K562 (cell line): ENCODE measurements around the gene DXO. TPM values are rescaled to one million over a fixed set of nuclear protein-coding genes. Genes with fewer than 3 reads are reported as not detected.

Experiments
- CC2D1A ChIP-seq: fragments of 450-650 bp; IDR thresholded peaks from 2 replicates; pipeline ENCODE4 v1.6.1; 2017; ENCODE audit warnings: mild to moderate bottlenecking
- EP300 ChIP-seq: IDR thresholded peaks from 2 replicates; pipeline ENCODE4 v1.6.1; 2012; ENCODE audit warnings: low read length, improper control_type of control experiment
- MECOM ChIP-seq: fragments of 250-450 bp; sonication (Bioruptor Pico); IDR thresholded peaks from 2 replicates; pipeline ENCODE4 v1.8.0; 2022; ENCODE audit warnings: inconsistent platforms
- NELFE ChIP-seq: IDR thresholded peaks from 2 replicates; pipeline ENCODE4 v1.6.1; 2011; ENCODE audit warnings: mild to moderate bottlenecking; ENCODE audit not compliant: insufficient read depth, insufficient read length
- SMAD1 ChIP-seq: fragments of 150-350 bp; IDR thresholded peaks from 2 replicates; pipeline ENCODE4 v1.6.1; 2014; ENCODE audit warnings: low read length, low read depth; ENCODE audit not compliant: partially characterized antibody
- SMARCA4 ChIP-seq: fragments of 450-650 bp; IDR thresholded peaks from 2 replicates; pipeline ENCODE4 v1.6.1; 2016
- SMARCE1 ChIP-seq: fragments of 450-650 bp; IDR thresholded peaks from 2 replicates; pipeline ENCODE4 v1.7.1; 2016; ENCODE audit warnings: mild to moderate bottlenecking
- TAF9B ChIP-seq: fragments of 450-650 bp; IDR thresholded peaks from 2 replicates; pipeline ENCODE4 v1.6.1; 2018; ENCODE audit warnings: mild to moderate bottlenecking; ENCODE audit not compliant: partially characterized antibody
- TBL1XR1 ChIP-seq, 2 experiments: IDR thresholded peaks; 2 replicates each; pipeline ENCODE4 v1.6.1; 2012; ENCODE audit warnings: improper control_type of control experiment in 2 of 2, low read length in 2 of 2, mild to moderate bottlenecking in 1 of 2
- ZBTB26 ChIP-seq: fragments of 450-650 bp; formaldehyde crosslinking; IDR thresholded peaks from 2 replicates; pipeline ENCODE4 v1.4.0; 2022; ENCODE audit warnings: missing genetic modification characterization
- ZEB2 ChIP-seq: fragments of 450-650 bp; IDR thresholded peaks from 2 replicates; pipeline ENCODE4 v1.6.1; 2016
- ZNF316 ChIP-seq: fragments of 450-650 bp; IDR thresholded peaks from 2 replicates; pipeline ENCODE4 v1.6.1; 2016
- ZNF436 ChIP-seq: fragments of 250-450, 450-650 bp; sonication (Bioruptor Pico); formaldehyde crosslinking; IDR thresholded peaks from 2 replicates; pipeline ENCODE4 v1.7.0; 2020; ENCODE audit warnings: mild to moderate bottlenecking
- polyA plus RNA-seq, 8 experiments: library from polyadenylated mRNA; depleted of rRNA in 4 of 8; stranded (reverse) in 5 of 8; unstranded in 3 of 8; fragments of >200 nt; fragmentation: Nextera tagmentation in 2 of 8; fragmentation: Illumina TruSeq in 1 of 8; extraction: Ambion mirVana in 2 of 8; extraction: Trizol in 1 of 8; gene quantifications; 2 replicates each; pipeline versions ENCODE4 v1.2.1 to v1.2.3, GENCODE V29; 2011 to 2014; ENCODE audit warnings: inconsistent platforms in 1 of 8, missing spikeins in 1 of 8
- total RNA-seq, 7 experiments: library from RNA; depleted of rRNA in 6 of 7; stranded (reverse); fragments of >200 nt in 6 of 7; fragmentation: Illumina TruSeq in 2 of 7; extraction: Trizol in 2 of 7; gene quantifications; 2 replicates each; pipeline versions ENCODE4 v1.2.1 to v1.2.3, GENCODE V29; 2011 to 2021; ENCODE audit warnings: low replicate concordance in 1 of 7
- TF ChIP-seq, protein P1 (sequence below), 2 experiments: fragments of 450-650 bp; formaldehyde crosslinking in 1 of 2; IDR thresholded peaks; 2 replicates each; pipeline versions ENCODE4 v1.4.0 to v1.6.1; 2014 to 2020; ENCODE audit warnings: mild to moderate bottlenecking in 2 of 2, borderline replicate concordance in 1 of 2, low read depth in 1 of 2
- TF ChIP-seq, protein P2 (sequence below): sonication (generic); formaldehyde crosslinking; IDR thresholded peaks from 2 replicates; pipeline ENCODE4 v1.8.0; 2023; ENCODE audit warnings: mild to moderate bottlenecking, missing genetic modification reagents
- TF ChIP-seq, protein P3 (sequence below): fragments of 250-450 bp; sonication (Bioruptor Pico); IDR thresholded peaks from 2 replicates; pipeline ENCODE4 v1.8.0; 2022; ENCODE audit warnings: moderate library complexity, mild to moderate bottlenecking, inconsistent platforms

The DXO gene
- total and polyA plus RNA-seq, 9 of the 15 experiments (the other 6 are each of a cell fraction or from before 2014, with no cell fraction given), result 6.4 to 35.1 (median 19.4) TPM

DNA sequence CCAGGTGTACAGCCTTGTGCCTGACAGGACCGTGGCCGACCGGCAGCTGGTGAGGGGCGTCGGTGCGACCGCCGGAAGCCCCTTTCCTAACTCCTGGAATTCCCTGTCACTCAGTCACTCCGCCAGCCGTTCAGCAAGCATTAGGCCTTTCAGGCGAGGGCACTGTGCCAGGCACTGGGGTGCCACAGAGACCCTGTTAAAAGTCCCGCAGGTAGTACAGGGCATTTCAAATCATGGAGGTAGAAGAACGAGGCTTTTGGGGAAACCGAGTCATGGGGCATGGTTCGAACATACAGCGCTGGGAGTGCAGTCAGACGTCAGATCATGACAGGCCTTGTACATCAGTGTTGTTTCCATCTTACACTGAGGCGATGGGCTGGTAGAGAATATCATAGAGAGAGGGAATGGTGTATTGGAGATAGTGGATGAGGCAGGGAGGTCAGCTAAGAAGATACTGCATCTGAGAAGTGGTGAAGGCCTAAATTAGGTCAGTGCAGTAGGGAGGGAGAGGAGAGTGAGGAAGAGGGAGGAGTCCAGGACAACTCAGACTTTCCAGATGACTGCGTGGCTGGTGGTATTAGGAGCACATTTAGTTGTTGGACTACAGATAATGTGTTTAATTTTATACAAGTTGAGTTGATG is 892 bp upstream of the DXO start (continued):
- TF ChIP-seq, protein P1, sequence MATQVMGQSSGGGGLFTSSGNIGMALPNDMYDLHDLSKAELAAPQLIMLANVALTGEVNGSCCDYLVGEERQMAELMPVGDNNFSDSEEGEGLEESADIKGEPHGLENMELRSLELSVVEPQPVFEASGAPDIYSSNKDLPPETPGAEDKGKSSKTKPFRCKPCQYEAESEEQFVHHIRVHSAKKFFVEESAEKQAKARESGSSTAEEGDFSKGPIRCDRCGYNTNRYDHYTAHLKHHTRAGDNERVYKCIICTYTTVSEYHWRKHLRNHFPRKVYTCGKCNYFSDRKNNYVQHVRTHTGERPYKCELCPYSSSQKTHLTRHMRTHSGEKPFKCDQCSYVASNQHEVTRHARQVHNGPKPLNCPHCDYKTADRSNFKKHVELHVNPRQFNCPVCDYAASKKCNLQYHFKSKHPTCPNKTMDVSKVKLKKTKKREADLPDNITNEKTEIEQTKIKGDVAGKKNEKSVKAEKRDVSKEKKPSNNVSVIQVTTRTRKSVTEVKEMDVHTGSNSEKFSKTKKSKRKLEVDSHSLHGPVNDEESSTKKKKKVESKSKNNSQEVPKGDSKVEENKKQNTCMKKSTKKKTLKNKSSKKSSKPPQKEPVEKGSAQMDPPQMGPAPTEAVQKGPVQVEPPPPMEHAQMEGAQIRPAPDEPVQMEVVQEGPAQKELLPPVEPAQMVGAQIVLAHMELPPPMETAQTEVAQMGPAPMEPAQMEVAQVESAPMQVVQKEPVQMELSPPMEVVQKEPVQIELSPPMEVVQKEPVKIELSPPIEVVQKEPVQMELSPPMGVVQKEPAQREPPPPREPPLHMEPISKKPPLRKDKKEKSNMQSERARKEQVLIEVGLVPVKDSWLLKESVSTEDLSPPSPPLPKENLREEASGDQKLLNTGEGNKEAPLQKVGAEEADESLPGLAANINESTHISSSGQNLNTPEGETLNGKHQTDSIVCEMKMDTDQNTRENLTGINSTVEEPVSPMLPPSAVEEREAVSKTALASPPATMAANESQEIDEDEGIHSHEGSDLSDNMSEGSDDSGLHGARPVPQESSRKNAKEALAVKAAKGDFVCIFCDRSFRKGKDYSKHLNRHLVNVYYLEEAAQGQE (IDR thresholded peaks at IDR 0.05; ENCODE audit: borderline replicate concordance), result no peak
- TF ChIP-seq, protein P1 (CRISPR knock-in tag; IDR thresholded peaks at IDR 0.05; ENCODE audit: low read depth), result peak; percentile 80; the same call in 1 of the 2 replicates
- peak; percentile 45 for TF ChIP-seq SMAD1
- TF ChIP-seq, protein P2, sequence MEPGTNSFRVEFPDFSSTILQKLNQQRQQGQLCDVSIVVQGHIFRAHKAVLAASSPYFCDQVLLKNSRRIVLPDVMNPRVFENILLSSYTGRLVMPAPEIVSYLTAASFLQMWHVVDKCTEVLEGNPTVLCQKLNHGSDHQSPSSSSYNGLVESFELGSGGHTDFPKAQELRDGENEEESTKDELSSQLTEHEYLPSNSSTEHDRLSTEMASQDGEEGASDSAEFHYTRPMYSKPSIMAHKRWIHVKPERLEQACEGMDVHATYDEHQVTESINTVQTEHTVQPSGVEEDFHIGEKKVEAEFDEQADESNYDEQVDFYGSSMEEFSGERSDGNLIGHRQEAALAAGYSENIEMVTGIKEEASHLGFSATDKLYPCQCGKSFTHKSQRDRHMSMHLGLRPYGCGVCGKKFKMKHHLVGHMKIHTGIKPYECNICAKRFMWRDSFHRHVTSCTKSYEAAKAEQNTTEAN (CRISPR knock-in tag), result peak; percentile 90; the same call in 1 of the 2 replicates
- peak; percentile 59; the same call in 1 of the 2 replicates for TF ChIP-seq CC2D1A
- no peak for TF ChIP-seq TBL1XR1 (IDR thresholded peaks at IDR 0.05; ENCODE audit: low read length in 2 of 2)
- no peak for TF ChIP-seq EP300
- peak; percentile 64 for TF ChIP-seq MECOM (CRISPR knock-in tag)
- TF ChIP-seq TAF9B, result peak; percentile 11
- TF ChIP-seq ZNF436 (CRISPR knock-in tag), result no peak
- peak; percentile 4; the same call in 1 of the 2 replicates for TF ChIP-seq ZBTB26 (CRISPR knock-in tag)
- TF ChIP-seq NELFE, result no peak
- TF ChIP-seq, protein P3, sequence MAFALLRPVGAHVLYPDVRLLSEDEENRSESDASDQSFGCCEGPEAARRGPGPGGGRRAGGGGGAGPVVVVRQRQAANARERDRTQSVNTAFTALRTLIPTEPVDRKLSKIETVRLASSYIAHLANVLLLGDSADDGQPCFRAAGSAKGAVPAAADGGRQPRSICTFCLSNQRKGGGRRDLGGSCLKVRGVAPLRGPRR (CRISPR knock-in tag), result 0 out of 2 replicates have a peak, but pooled peaks have one; percentile 70
- TF ChIP-seq SMARCA4, result peak; percentile 47; the same call in 1 of the 2 replicates
- 0 out of 2 replicates have a peak, but pooled peaks have one; percentile 48 for TF ChIP-seq SMARCE1
- 0 out of 2 replicates have a peak, but pooled peaks have one; percentile 29 for TF ChIP-seq ZEB2
- TF ChIP-seq ZNF316, result peak; percentile 28; the same call in 1 of the 2 replicates
